Right lobe of liver (tissue), 4 donors: ENCODE measurements around the gene IRAK1BP1.

Experiments used
- CTCF ChIP-seq, 4 donors: fragments of 200-600 bp in 3 of 4; fragments of 450-650 bp in 1 of 4; IDR thresholded peaks; one replicate each; pipeline versions ENCODE4 v1.5.1 to v1.8.0; 2016 to 2022; ENCODE audit warnings: antibody characterized with exemption in 4 of 4, mild to moderate bottlenecking in 2 of 4
- POLR2A ChIP-seq: fragments of 450-650 bp; IDR thresholded peaks from one replicate; pipeline ENCODE4 v1.6.1; 2017; ENCODE audit warnings: antibody characterized with exemption, mild to moderate bottlenecking
- donor health status: DM: no; HTN: no; CAD: no.
- donor health status: DM: no; HTN: no; CAD: no.
- donor health status: DM: no; HTN: yes; CAD: no.

- TF ChIP-seq CTCF (IDR thresholded peaks at IDR 0.05) (no peak), POLR2A (no peak)
Observed at GRCh38 chr6:78830805-78831204, 36.5 kb upstream of the IRAK1BP1 start.
